Suppressor macrophage treated with lipopolysaccharide for 1 hour (primary cell): ENCODE measurements around the gene POC1B.

Experiments used
- DNase-seq, 3 donors: peaks; one replicate each; pipeline ENCODE4 v3.0.0-alpha.2; 2020 to 2022

POC1B gene

DNA sequence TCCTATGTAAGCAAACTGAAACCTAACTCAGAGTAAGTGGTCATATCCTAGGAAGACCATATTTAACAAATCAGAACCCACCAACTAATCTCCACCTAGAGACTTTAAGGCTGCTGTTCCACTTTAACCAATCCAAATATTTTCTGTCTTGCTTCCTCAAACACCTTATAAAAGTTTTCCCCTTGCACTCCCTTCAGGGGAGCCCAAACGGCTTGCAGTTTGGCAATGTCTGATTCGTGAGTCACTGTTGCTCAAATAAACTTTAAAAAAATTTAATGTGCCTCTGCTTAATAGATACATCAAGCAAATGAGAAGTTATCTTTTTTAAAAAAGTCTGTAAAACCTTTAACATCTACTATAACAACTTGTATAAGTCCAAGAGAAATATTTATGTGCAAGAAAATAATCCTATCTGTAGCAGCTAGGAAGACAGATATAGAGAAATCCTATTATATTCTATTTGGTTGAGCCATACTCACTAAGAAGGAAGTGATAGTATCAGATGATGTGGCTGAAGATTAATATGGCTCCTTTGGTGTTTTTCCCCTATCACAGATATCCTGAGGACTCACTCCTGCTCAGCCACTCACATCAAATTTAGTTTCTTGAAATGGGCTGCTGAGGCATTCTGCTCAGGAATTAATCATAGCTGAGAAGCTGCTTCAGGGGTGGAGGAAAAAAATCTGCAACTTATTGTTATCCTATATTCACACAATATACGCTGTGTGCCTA lies 108.4 kb downstream of the POC1B start:
- peak; percentile 46 to 71 (median 68) for DNase-seq

GRCh38 chr12:89416049-89416792 lies 109.6 kb downstream of the POC1B start:
- no peak for DNase-seq

- DNase-seq, result no peak
These were observed 111.0 kb downstream of the POC1B start for GRCh38 chr12:89414851-89415250.

DNA sequence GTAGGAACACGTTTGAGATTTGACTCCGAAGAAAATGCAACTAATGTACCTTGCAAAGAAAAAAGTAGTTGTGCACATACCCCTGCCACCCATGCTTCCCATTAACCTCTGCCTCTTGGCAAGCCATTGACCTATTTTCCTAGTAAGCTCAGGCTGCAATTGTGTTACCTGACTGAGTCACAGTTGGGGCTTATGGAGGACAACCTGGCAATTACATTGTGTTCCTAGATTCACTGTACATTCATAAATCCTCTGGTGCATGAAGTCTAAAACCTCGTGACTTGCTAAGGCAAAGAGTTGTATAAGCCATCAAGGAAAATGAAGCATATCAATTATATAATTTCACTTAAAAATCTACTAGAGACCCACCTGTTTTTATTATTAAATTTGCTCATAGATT lies 111.5 kb downstream of the POC1B start:
- no peak for DNase-seq

DNA sequence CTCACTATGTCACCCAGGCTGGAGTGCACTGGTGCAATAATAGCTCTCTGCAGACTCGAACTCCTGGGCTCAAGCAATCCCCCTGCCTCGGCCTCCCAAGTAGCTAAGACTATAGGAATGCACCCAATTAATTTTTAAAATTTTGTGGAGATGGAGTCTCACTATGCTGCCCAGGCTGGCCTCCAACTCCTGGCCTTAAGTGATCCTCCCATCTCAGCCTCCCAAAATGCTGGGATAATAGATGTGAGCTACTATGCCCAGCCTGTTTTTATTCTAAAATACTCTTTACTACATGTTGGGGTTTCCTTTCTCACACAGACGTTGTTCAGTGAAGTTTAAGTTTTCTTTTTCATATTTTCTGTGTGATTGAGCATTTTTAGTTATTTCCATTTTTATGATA lies 112.6 kb downstream of the POC1B start:
- no peak for DNase-seq

- DNase-seq, result no peak
These were observed 113.2 kb downstream of the POC1B start for GRCh38 chr12:89412665-89413064.

- no peak for DNase-seq
These were observed 114.0 kb downstream of the POC1B start for GRCh38 chr12:89411846-89412245.

DNA sequence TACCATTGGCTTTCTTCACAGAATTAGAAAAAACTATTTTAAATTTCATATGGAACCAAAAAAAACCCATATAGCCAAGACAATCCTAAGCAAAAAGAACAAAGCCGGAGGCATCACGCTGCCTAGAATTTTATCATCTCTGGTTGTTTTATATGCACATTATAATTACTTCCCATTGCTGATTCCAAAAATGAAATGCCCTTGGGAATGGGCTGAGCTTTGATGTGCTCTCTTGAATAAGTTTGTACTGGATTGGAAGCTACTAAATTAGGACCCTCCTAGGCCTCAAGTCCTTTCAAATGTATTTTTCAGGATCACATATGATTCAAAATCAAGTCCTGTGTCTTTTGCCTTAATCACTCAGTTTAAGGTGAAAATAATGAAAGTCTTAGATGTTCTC lies 114.6 kb downstream of the POC1B start:
- no peak for DNase-seq

DNA sequence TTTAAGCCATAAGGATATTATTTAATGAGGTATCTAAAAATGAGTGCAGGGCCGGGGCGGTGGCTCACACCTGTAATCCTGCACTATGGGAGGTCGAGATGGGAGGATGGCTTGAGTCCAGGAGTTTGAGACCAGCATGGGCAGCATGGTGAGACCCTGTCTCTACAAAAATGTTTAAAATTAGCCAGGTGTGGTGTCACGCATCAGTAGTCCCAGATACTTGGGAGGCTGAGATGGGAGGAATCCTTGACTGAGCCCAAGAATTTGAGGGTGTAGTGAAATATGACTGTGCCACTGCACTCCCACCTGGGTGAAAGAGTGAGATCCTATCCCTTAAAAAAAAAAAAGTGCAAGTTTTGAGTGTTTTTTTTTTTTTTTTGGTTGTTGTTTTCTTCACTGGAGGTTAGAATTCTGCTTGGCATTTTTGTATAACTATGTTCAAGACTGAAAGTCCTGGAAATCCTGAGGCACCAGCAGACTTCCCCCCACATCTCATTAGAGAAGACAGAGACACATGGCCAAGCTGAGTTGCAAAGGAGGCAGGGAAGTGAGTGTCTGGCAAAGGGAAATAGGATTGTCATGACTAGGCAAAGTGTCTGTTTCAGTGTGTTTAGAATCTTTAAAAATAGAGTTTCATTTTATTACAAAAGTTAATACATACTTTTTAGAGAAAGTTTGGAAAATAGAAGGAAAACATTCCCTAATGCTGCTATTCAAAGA lies 120.1 kb downstream of the POC1B start:
- DNase-seq, result peak; percentile 54 to 60 (median 54)

- no peak for DNase-seq
These were observed 124.3 kb downstream of the POC1B start for GRCh38 chr12:89401433-89402058.

DNA sequence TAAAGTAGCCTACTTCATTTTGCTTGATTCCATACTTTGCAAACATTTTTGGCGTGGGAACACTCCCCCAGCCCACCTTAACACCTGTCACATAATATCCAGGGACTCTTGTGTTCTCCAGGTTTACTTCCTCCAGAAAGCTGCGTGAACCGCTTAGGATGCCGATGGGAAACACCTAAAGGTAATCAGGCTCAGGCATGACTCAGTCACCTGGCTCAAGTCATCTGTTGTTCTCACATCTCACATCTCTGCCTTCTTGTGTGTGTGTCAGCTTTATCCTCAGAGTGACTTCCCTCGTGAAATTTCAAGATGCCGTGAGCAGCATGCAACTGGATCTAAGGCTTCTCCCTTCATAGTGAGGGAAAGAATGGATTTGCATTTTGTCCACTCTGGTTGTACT lies 125.4 kb downstream of the POC1B start:
- no peak for DNase-seq

GRCh38 chr12:89395712-89396111 lies 130.1 kb downstream of the POC1B start:
- no peak for DNase-seq

DNA sequence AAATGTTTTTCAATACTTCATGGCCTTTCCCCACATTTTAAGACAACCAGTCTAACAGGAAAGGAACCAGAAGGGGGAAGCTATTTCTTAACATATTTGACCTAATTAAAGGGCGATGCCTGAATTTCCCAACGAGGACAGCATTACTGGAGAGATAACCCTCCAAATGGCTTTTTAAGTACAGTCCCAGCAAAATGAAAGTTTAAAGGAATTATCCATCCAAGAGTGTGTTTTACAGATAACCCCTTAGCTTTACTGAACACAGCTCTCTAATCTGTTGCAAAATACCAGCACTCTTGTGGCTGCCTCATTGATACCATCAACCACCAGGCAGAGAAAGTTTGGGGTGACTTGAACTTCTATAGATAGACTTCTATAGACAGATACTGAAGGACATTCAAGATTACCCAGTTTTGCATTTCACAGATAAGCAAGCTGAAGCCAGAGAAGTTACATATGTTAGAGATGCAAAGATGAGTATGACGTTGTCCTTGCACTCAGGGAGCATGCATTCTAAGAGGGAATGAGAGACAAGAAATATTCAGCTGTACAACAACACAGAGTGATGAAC lies 132.2 kb downstream of the POC1B start:
- peak; percentile 59 to 73 (median 66) for DNase-seq

GRCh38 chr12:89392391-89392790 lies 133.5 kb downstream of the POC1B start:
- peak; percentile 36 to 53 (median 46) for DNase-seq

- no peak for DNase-seq
These were observed 134.0 kb downstream of the POC1B start for GRCh38 chr12:89391726-89392336.

DNA sequence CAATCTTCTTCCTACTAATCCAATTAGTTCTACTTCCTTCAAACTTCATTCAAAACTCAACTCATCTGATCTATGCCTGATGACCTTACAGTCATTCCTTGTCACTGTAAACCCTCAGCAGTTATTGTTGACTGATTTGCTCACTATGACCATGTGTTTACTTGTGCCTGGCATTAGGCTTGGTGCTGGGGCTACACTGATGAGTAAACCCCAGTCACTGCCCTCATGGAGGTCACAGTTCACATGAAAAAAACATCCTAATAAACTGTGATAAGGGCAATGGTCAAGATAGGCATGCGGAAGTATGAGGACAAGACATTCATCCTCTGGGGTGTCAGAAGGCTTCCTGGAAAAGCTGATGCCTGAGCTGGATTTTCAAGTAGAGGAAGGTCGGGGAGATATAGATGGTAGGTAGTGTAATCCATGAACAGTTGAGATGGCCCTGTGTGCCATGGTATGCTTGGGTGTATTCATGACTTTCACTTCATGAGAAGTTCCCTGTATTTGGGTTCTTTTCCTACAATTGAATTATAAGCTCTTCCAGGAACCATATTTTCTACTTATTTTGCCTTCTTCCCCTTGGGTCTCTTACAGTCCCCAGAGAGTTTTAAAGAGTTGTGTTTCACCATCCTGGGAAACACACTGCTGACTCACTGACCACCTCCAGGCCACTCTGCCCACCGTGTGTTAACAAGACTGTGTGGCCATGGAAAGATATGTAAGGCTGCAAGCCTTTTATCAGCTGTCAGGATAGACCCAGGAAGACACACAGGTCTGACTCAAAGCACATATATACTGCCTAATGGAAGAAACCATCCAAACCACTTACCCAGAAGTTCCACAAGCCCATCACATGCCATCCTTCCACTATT lies 134.8 kb downstream of the POC1B start:
- peak; percentile 85 to 93 (median 87) for DNase-seq

DNA sequence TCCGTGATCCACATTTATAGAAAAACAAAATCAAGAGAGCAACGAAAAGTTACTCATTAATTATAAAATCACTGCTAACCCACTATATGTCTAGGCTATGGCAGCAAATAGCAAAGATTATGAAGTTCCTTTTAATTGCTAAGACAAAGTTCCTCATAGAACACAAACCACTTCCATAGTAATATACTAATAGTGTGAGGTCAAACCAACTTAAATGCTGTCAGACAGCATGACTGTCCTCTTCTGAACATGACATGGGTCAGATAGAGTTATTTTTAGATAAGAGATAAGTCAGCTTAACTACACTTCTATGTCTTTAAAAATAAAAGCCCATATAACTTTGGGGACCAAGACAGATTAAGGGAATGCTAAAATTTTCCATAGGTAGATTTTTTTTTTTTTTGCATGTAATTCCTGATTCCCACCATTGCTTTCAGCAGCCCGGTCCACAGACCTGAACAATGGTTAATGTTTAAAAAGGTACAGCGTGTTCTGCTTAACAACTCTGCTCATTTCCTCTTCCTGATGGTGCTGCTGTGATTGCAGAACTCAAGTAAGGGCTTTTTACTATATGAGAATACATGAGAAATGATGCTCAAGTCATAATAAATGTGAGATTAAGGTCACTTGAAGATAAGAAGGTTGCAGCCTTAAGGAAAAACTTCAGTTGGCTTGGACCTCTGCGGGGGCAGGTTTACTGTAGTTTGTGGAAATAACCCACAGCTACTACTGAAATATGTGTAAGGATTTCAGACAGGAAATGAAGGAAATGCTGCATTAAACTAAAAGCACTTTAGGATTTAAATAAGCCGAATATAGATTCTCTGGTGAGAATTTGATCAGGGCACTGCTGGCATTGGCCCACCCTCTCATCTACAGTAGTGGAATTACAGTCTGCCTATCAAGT lies 135.8 kb downstream of the POC1B start:
- DNase-seq, result peak; percentile 48 to 80 (median 72)

GRCh38 chr12:89386138-89386537 lies 139.7 kb downstream of the POC1B start:
- DNase-seq, result no peak

- DNase-seq, result no peak
These were observed 141.0 kb downstream of the POC1B start for GRCh38 chr12:89384807-89385206.

DNA sequence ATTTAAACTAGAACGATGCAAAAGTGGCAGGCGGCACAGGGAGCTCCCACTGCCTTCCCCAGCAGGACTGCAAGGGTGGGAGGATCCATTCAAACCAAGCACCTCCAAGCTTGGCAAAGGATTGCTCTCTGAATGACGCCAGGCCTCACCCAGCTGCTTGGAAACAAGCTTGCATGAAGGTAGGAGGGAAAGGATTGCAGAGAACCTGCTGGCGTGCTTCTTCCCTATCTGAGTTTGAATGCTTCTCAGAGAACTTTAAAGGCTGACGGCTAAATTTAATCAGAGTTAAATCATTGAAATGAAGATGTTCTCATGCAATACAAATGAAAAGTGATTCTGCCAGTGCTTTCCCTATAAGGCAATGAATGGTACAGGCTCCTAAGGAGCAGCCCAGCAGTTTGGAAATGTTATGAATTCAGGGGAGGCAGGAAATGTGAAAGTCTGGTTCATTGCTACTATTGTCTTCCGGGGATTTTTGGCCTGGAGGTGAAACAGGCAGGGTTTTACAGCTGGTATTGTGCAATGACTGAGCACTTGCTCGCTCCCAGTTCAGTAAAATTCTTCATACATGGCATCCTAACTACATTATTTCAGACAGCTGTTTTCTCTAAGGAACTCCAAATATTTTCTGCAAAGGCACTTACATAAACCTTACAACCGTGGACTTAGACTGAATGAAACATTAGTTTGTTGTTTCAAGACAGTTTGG lies 141.6 kb downstream of the POC1B start:
- DNase-seq, result peak; percentile 70 to 76 (median 73)
